Measurements from ENCODE around the gene CATSPER4.

The CATSPER4 gene

DNA sequence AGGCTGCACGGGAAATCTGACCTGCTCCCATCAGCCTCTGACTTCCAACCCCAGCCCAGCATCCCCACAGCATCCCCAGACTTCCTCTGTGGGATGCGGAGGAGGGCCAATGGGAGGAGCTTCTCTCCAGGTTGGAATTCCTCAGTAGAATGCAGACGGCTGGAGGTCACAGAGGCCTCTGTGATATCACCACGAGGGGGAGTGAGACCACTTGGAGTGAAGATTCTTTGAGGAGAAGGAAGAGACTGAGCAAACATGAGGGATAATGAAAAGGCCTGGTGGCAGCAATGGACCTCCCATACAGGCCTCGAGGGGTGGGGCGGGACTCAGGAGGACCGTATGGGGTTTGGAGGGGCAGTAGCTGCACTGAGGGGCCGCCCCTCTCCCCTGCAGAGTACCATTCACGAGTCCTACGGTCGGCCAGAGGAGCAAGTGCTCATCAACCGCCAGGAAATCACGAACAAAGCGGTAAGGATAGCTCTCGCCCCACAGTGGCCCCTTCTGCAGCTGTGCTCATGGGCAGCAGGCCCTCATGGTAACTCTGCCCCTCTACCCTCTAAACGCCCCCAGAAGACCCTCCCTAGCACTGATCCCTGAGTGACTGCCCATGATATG is at the start of gene CATSPER4:
TSS of gene CATSPER4 (plus strand) at position 230 of the 615 bp plus-strand sequence. CDS start at position 256, 26 bp downstream.
- DNase-seq (ENCODE audit: low spot score) = peak; percentile 35

DNA sequence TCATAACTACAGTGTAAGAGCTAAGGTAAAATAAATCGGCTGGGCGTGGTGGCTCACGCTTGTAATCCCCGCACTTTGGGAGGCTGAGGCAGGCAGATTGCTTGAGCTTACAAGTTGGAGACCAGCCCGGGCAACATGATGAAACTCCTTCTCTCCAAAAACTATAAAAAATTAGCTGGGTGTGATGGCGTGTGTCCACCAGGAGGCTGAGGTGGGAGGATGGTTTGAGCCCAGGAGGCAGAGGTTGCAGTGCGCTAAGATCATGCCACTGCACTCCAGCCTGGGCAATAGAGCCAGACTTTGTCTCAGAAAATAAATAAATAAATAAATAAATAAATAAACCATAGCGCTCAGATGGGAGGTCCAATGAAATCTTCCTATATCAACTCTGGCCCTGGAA is 48.2 kb upstream of the CATSPER4 start:
- DNase-seq (ENCODE audit: low spot score) = no peak

- DNase-seq (ENCODE audit: low spot score) = peak; percentile 78
Measured at GRCh38 chr1:26145041-26145959, 45.1 kb upstream of the CATSPER4 start.

DNA sequence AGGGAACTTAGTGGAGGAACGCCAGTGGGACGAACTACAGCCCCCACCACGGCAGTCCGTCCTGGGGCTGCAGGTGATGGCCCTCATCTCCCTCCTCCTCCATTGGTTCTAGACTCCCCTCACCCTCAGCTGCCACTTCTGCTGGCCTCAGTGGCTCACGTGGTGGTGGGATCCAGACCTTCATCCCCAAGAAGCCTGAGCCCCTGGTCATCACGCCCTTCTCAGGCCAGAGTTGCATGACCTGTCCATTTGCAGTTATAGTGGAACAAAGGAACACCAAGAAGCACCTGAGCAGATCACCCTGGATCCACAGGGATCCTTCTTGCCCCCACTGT is 44.5 kb upstream of the CATSPER4 start:
- DNase-seq (ENCODE audit: low spot score) = no peak

- DNase-seq (ENCODE audit: low spot score) = no peak
Measured at GRCh38 chr1:26148887-26149286, 41.5 kb upstream of the CATSPER4 start.

DNA sequence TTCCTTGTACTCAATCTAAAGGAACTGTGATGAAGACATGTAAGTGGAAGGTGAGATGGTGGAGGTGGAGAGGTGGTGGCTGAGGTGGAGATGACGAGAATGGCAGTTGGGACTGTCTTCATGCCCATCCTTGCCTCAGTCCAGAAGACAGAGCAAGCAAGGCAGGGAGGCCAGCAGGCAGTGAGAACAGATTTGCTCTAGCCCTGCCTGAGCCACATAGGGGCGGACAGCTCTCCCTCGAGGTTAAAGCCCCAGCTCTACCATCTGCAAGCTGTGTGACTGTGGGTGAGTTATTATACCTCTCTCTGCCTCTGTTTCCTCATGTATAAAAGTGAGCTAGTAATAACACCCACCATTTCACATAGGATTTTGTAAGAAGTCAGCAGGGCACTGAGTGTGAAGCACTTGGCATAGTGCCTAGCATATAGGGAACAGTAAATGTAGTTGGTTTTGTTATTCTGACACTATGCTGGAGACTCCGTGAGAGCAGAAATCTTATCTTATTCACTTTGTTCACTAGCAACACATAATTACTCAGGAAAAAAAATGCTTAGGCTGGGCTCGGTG is 36.4 kb upstream of the CATSPER4 start:
- DNase-seq (ENCODE audit: low spot score) = no peak

DNA sequence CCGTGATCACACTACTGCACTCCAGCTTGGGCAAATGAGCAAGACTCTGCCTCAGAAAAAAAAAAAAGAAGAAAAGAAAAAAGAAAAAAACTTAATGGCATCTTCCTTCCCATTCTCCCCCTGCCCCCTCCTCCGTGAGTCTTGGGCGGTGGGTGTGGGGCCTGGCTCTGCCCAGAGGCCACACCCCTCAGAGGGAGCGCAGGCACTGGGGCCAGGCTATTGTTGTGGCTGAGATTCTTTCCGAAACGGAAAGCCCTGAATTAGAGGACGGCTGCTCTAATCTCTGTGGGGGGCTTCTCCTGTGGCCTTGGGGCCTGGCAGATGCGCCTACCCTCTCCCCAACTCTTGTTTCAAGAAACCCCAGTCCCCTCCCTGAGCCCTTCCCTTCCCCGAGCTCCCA is 35.7 kb upstream of the CATSPER4 start:
- DNase-seq (ENCODE audit: low spot score) = no peak

GRCh38 chr1:26155370-26156284 is 34.8 kb upstream of the CATSPER4 start:
- peak; percentile 1 for DNase-seq (ENCODE audit: low spot score)

DNA sequence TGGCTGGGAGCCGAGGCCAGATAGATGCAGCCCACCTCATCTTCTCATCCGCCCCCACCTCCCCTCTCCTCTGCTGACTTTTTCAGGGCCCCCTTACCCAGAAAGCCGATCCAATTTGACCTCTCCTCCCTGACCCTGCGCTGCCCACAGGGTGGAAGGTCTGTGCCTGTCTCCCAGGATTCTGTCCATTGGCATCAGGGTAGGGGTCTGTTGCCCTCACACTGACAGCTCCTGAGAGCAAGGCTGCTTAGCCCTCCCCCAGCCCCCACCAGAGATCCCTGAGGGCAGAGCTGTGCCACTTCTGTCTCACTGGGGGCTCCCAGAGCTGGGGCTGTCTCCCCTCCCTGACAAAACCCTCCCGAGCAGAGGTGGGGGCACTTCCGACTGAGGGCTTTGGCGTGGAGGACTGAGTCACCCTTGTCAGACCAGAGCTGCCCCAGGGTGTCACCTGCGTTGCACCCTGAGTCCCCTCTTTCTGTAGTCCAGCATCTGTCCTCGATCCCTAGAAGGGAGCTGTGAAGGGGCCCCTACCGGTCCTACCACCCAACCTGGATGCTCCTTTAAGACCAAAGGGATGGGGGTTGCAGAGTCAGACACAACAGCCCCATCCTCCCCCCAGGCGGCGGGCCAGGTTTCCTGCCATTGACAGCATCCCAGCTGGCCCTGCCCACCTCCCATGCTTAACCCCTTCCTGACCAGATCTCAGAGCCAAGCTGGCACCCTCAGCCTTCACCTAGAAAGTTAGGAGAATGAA is 33.9 kb upstream of the CATSPER4 start:
- peak; percentile 5 for DNase-seq (ENCODE audit: low spot score)

- no peak for DNase-seq (ENCODE audit: low spot score)
Measured at GRCh38 chr1:26158271-26158907, 32.0 kb upstream of the CATSPER4 start.

DNA sequence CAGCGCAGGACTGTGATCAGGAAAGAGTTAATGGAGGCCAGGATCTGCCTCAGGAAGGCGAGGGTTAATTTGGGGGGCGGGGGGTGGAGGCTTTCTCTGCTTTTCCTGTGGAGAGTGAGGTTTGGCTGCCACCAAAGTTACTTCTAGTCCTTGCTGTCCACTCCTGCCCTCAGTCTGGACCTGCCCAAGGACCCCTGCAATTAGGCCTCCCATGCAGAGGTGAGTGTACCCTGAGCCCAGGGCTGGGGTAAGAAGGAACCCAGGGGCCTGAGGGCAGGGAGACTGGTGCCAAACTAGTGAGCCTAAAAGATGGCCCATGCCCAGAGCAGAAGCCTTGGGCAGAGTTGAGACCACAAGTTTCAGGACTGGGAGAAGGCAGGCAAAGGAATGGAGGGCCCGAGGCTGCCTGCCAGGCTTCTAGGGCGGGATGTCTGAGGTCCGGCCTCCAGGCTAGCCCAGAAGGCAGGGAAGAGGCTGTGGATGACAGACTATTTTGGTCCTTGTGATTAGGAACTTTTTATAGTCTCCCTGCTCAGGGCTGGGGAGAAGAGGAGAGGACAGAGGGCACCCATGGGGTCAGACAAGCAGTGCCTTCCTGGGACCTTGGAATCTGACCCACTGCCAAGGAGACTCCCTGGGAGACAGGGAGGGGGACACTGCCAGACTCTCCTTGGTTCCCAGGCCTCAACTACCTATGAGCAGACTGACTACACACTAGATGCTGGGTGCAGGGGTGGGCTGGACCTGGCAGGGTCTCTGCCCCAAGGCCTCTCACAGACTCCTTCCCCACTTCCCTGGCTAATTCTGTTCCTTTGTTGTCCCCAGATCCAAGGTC is 31.3 kb upstream of the CATSPER4 start, which contains the start of gene FAM110D:
TSS of gene FAM110D (plus strand) at position 172 of the 835 bp plus-strand sequence. CDS start 2,213 bp downstream, outside the sequence.
- DNase-seq (ENCODE audit: low spot score) = no peak

DNA sequence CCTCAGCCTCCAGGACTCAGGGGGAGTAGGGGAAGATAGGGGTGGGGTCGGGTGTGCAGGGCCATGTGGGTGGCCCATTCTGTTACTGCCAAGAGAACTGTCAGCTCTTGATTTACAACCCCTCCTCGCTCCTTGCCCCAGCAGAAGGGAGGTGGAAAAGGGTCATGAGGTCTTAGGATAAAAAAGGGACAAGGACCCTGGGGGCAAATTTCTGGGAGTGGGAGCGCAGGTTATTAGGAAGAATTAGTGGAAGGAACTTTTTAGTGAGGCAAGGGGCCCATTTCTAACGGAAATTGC is 30.7 kb upstream of the CATSPER4 start:
- no peak for DNase-seq (ENCODE audit: low spot score)

GRCh38 chr1:26160527-26161414 is 29.6 kb upstream of the CATSPER4 start:
- DNase-seq (ENCODE audit: low spot score) = no peak

- DNase-seq (ENCODE audit: low spot score) = peak; percentile 49
Measured at GRCh38 chr1:26161415-26162219, 28.8 kb upstream of the CATSPER4 start.

DNA sequence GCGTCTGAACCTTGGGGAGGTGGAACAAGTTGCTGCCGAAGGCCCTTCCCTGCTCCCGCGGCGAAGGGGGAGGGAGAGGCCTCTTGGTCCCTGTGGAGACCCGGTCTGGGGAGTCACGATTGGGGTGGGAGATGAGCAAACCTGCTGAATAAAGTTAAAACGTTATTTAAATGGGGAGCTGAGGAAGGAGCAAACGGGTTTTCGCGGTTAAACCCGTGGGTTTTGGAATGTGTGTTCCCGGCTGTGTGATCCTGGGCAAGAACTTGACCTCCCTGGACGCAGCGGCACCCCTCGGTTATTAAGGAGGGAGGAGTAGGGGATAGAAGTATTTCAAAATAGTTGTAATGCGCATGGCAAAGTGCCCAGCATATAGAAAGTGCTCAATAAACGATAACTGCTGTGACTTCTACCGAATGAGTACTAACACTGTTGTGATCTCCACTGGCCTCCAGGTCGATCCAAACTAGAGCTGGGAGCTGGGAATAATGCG is 28.1 kb upstream of the CATSPER4 start:
- no peak for DNase-seq (ENCODE audit: low spot score)

GRCh38 chr1:26163684-26164035 is 26.7 kb upstream of the CATSPER4 start:
- DNase-seq (ENCODE audit: low spot score) = no peak

DNA sequence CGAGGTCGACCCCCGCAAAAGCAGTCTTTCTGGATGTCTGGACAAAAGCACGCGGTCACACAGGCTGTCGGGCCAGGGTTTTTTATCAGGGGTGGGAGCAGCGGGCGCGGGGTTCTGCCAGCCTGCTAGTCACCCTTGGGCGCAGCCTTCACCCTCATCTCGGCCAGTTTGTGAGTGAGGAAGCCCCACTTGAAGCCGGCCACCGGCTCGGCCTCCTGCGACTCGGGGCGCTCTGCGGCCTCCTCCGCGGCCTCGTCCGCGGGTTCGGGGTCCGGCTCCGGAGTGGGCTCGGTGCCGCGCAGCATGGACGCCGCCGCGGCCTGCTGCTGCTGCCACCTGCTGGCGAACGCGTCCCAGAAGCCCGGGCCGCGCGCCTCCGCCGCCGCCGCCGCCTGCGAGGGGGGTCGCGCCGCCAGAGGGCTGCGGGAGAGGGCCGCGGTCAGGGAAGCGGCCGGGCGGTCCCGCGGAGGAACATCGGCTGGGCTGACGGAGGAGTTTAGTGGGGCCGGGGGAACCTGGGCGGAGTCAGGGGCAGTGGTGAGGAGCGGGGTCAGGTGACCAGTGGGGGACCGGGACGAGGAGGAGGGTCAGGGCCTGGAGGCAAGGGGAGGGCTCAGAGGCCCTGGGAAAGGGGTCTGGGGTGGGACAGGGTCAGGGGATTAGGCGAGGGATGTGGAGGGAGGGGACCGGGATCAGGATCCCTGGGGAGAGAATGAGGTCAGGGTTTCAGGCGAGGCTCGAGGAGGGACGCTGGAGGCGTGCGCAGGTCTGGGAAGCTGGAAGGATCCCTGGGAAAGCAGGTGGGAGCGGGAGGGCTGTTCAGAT is 26.2 kb upstream of the CATSPER4 start:
- DNase-seq (ENCODE audit: low spot score) = peak; percentile 56

All from AG08395 (cell line).